IMR-90 (cell line): ENCODE measurements around the gene FBXL7. TPM values are rescaled to one million over a fixed set of nuclear protein-coding genes. Genes with fewer than 3 reads are reported as not detected.

Source experiments
- ATAC-seq: fragments of 200-7000 bp; cut with Tn5 transposase; 2 replicates; pipeline ENCODE4 v1.9.1; 2020; ENCODE audit warnings: low read depth, mild to moderate bottlenecking, moderate library complexity
- BruUV-seq: library from RNA; stranded (reverse); fragments of 400-500 nt; replicated peaks from 2 replicates; lab custom pipeline; 2021; lab: Mats Ljungman, UMichigan
- CTCF ChIA-PET: fragments of 300-600 bp; formaldehyde crosslinking; extraction: SDS; loops from one replicate; lab custom pipeline; 2021; ENCODE audit warnings: antibody characterized with exemption; lab: Yijun Ruan, JAX
- POLR2A ChIA-PET: fragments of 300-600 bp; sonication (Branson Sonifier 250); formaldehyde crosslinking; loops from one replicate; lab custom pipeline; 2022; ENCODE audit warnings: antibody characterized with exemption; ENCODE audit not compliant: unreplicated experiment; lab: Charles Lee
- DNase-seq: peaks from one replicate; pipeline ENCODE4 v3.0.0; 2013
- H2AFZ ChIP-seq: replicated peaks from 2 replicates; pipeline ENCODE3; 2013; ENCODE audit warnings: low read length, mild to moderate bottlenecking; ENCODE audit not compliant: poor library complexity
- H2AK5ac ChIP-seq: 2 replicates; pipeline ENCODE4 v1.6.1; 2013; ENCODE audit warnings: low read depth, low read length, inconsistent platforms
- H2AK9ac ChIP-seq: replicated peaks from 2 replicates; pipeline ENCODE3; 2013; ENCODE audit warnings: mild to moderate bottlenecking, low read depth, low read length, moderate library complexity; ENCODE audit not compliant: poor library complexity
- H2BK120ac ChIP-seq: 2 replicates; pipeline ENCODE4 v1.6.1; 2013; ENCODE audit warnings: low read depth, low read length, inconsistent platforms
- H2BK15ac ChIP-seq: 3 replicates; pipeline ENCODE4 v1.6.1; 2013; ENCODE audit warnings: low read depth, low read length, inconsistent platforms
- H2BK20ac ChIP-seq: 2 replicates; pipeline ENCODE4 v1.6.1; 2013; ENCODE audit warnings: low read depth, mild to moderate bottlenecking, inconsistent platforms, low read length, moderate library complexity
- H2BK5ac ChIP-seq: 2 replicates; pipeline ENCODE4 v1.6.1; 2013; ENCODE audit warnings: mild to moderate bottlenecking, low read depth, low read length, inconsistent platforms; ENCODE audit not compliant: poor library complexity, severe bottlenecking
- H3K14ac ChIP-seq: replicated peaks from 2 replicates; pipeline ENCODE4 v1.6.1; 2013; ENCODE audit warnings: low read depth, low read length, inconsistent platforms
- H3K18ac ChIP-seq: 2 replicates; pipeline ENCODE4 v1.6.1; 2013; ENCODE audit warnings: low read depth, low read length, control low read depth
- H3K23ac ChIP-seq: 2 replicates; pipeline ENCODE4 v1.6.1; 2013; ENCODE audit warnings: low read depth, low read length, inconsistent platforms
- H3K27ac ChIP-seq: 2 replicates; pipeline ENCODE4 v1.5.1; 2013; ENCODE audit warnings: mild to moderate bottlenecking, control low read depth, low read length; ENCODE audit not compliant: insufficient read depth
- H3K27me3 ChIP-seq: 2 replicates; pipeline ENCODE4 v1.6.1; 2013; ENCODE audit warnings: low read length; ENCODE audit not compliant: control insufficient read depth, insufficient read depth
- H3K36me3 ChIP-seq: 2 replicates; pipeline ENCODE4 v1.6.1; 2013; ENCODE audit warnings: low read length, mixed read lengths; ENCODE audit not compliant: control insufficient read depth, insufficient read depth
- H3K4ac ChIP-seq: 2 replicates; pipeline ENCODE4 v1.6.1; 2013; ENCODE audit warnings: low read depth, low read length, inconsistent platforms
- H3K4me1 ChIP-seq: 2 replicates; pipeline ENCODE4 v1.6.1; 2013; ENCODE audit warnings: low read length, mixed read lengths; ENCODE audit not compliant: control insufficient read depth, insufficient read depth
- H3K4me2 ChIP-seq: 2 replicates; pipeline ENCODE4 v1.6.1; 2013; ENCODE audit warnings: low read depth, mild to moderate bottlenecking, control low read depth, low read length, moderate library complexity
- H3K4me3 ChIP-seq: 2 replicates; pipeline ENCODE4 v1.5.1; 2013; ENCODE audit warnings: low read depth, mild to moderate bottlenecking, control low read depth, low read length, moderate library complexity; ENCODE audit not compliant: insufficient read depth
- H3K56ac ChIP-seq: 2 replicates; pipeline ENCODE4 v1.6.1; 2013; ENCODE audit warnings: low read length, inconsistent platforms; ENCODE audit not compliant: insufficient read depth; ENCODE audit errors: extremely low read depth
- H3K79me1 ChIP-seq, 2 experiments: 2 replicates each; pipeline ENCODE4 v1.6.1; 2013; ENCODE audit warnings: low read length in 2 of 2, inconsistent platforms in 1 of 2, low read depth in 1 of 2
- H3K9ac ChIP-seq: 2 replicates; pipeline ENCODE4 v1.6.1; 2013; ENCODE audit warnings: low read depth, low read length, control low read depth
- H3K9me1 ChIP-seq: 2 replicates; pipeline ENCODE4 v1.6.1; 2013; ENCODE audit warnings: low read length, inconsistent platforms; ENCODE audit not compliant: insufficient read depth
- H3K9me3 ChIP-seq: 2 replicates; pipeline ENCODE4 v1.6.1; 2013; ENCODE audit warnings: low read length; ENCODE audit not compliant: control insufficient read depth, insufficient read depth
- H4K20me1 ChIP-seq: 2 replicates; pipeline ENCODE4 v1.6.1; 2013; ENCODE audit warnings: low read length, inconsistent platforms; ENCODE audit not compliant: insufficient read depth
- H4K5ac ChIP-seq: 2 replicates; pipeline ENCODE4 v1.6.1; 2013; ENCODE audit warnings: mild to moderate bottlenecking, low read depth, low read length, control low read depth
- H4K8ac ChIP-seq, 2 experiments: 2 replicates each; pipeline ENCODE4 v1.6.1; 2013; ENCODE audit warnings: low read depth in 2 of 2, low read length in 2 of 2, control low read depth in 1 of 2, inconsistent platforms in 1 of 2
- H4K91ac ChIP-seq: 2 replicates; pipeline ENCODE4 v1.6.1; 2013; ENCODE audit warnings: low read depth, low read length, inconsistent platforms; ENCODE audit not compliant: insufficient read depth
- FOS ChIP-seq: fragments of 150-350 bp; IDR thresholded peaks from 2 replicates; pipeline ENCODE4 v1.6.1; 2016; ENCODE audit warnings: low read depth, low read length
- NFE2L2 ChIP-seq: fragments of 150-350 bp; IDR thresholded peaks from 2 replicates; pipeline ENCODE4 v1.6.1; 2016; ENCODE audit warnings: low read depth, mild to moderate bottlenecking, low read length
- RAD21 ChIP-seq: IDR thresholded peaks from 2 replicates; pipeline ENCODE4 v1.6.1; 2012; ENCODE audit warnings: low read length, improper control_type of control experiment
- WGBS, 2 experiments: methylation state at CpG; one replicate each; pipeline versions ENCODE4 v1.1.5 to v1.1.7; 2013; ENCODE audit warnings: missing lambda C conversion rate in 2 of 2; ENCODE audit not compliant: insufficient read length in 1 of 2; ENCODE audit errors: extremely low coverage in 2 of 2; 5-methylcytosine and 5-hydroxymethylcytosine counted together
- dilution Hi-C: fragments of 300-500 bp; cut with HindIII; formaldehyde crosslinking; loops from one replicate; pipeline ENCODE4 v1.14.3; 2018; ENCODE audit warnings: low sequenced_read_pairs; ENCODE audit not compliant: unreplicated experiment
- in situ Hi-C: fragments of 300-500 bp; cut with MboI; formaldehyde crosslinking; loops from 3 replicates; pipeline ENCODE4 v1.14.3; 2019; ENCODE audit warnings: low sequenced_read_pairs, inconsistent platforms, mixed read lengths
- intact Hi-C: fragments of 100-400 bp; cut with micrococcal nuclease; formaldehyde crosslinking; loops from 2 replicates; pipeline ENCODE4 v1.10.0; 2022
- polyA plus RNA-seq, 3 experiments: library from polyadenylated mRNA; depleted of rRNA; stranded (reverse); fragments of >200 nt; gene quantifications; 2 replicates each; pipeline ENCODE4 v1.2.3, GENCODE V29; 2012; ENCODE audit warnings: low replicate concordance in 1 of 3
- total RNA-seq: library from RNA; depleted of rRNA; stranded (reverse); fragments of >200 nt; gene quantifications from 2 replicates; pipeline ENCODE4 v1.2.3, GENCODE V29; 2012
- TF ChIP-seq, protein P1 (sequence below): conservative IDR thresholded peaks from 2 replicates; pipeline ENCODE4 v1.5.1; 2012; ENCODE audit warnings: mild to moderate bottlenecking, low read depth, low read length, improper control_type of control experiment

FBXL7 gene
- total and polyA plus RNA-seq, 2 of the 4 experiments (the other 2 are of a cell fraction) = 4.1 to 10.2 TPM

- ATAC-seq (peak; percentile 44), DNase-seq (peak; percentile 24)
- no peak overlapping the region for H3K4ac ChIP-seq
- peaks cover 3% of the 10 kb centered on the region for H3K9me1 ChIP-seq
- no peak overlapping the region for H2BK15ac ChIP-seq
- H3K4me3 ChIP-seq = no peak overlapping the region
- H4K91ac ChIP-seq = no peak overlapping the region
- ChIA-PET POLR2A (no interaction called here), CTCF (interaction anchor here (0.7 to 1.4 kb wide), 5 partner anchors 9 to 177 kb away, joined by 3 to 6 read pairs (median 3); no protein-coding TSS in a partner anchor)
- dilution Hi-C loops (no loop called here), in situ Hi-C loops (no loop called here), intact Hi-C loops (no loop called here)
- H2AFZ ChIP-seq = no peak overlapping the region
- H3K9ac ChIP-seq = no peak overlapping the region
- H2BK120ac ChIP-seq = no peak overlapping the region
- BruUV-seq = no TSS peak
- no peak overlapping the region for H4K5ac ChIP-seq
- H3K14ac ChIP-seq = no peak overlapping the region
- H2AK9ac ChIP-seq = no peak overlapping the region
- no peaks in the 10 kb centered on the region for H3K36me3 ChIP-seq
- H3K27ac ChIP-seq = no peak overlapping the region
- H4K8ac ChIP-seq = no peak overlapping the region
- no peak overlapping the region for H2BK5ac ChIP-seq
- H3K18ac ChIP-seq = no peak overlapping the region
- H3K79me1 ChIP-seq = peaks cover 24 to 33% of the 10 kb centered on the region in 2 experiments
- H2AK5ac ChIP-seq = no peak overlapping the region
- H3K9me3 ChIP-seq = no peaks in the 10 kb centered on the region
- TF ChIP-seq, protein P1, sequence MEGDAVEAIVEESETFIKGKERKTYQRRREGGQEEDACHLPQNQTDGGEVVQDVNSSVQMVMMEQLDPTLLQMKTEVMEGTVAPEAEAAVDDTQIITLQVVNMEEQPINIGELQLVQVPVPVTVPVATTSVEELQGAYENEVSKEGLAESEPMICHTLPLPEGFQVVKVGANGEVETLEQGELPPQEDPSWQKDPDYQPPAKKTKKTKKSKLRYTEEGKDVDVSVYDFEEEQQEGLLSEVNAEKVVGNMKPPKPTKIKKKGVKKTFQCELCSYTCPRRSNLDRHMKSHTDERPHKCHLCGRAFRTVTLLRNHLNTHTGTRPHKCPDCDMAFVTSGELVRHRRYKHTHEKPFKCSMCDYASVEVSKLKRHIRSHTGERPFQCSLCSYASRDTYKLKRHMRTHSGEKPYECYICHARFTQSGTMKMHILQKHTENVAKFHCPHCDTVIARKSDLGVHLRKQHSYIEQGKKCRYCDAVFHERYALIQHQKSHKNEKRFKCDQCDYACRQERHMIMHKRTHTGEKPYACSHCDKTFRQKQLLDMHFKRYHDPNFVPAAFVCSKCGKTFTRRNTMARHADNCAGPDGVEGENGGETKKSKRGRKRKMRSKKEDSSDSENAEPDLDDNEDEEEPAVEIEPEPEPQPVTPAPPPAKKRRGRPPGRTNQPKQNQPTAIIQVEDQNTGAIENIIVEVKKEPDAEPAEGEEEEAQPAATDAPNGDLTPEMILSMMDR = peak; percentile 25; the same call in 1 of the 2 replicates
- no peak for TF ChIP-seq FOS
- TF ChIP-seq RAD21 = 0 out of 2 replicates have a peak, but pooled peaks have one; percentile 20
- no peak for TF ChIP-seq NFE2L2
- no peak overlapping the region for H3K23ac ChIP-seq
- peaks cover 5% of the 10 kb centered on the region for H3K4me1 ChIP-seq
- no peak overlapping the region for H3K4me2 ChIP-seq
- no peaks in the 10 kb centered on the region for H3K27me3 ChIP-seq
- no peak overlapping the region for H3K56ac ChIP-seq
- H4K20me1 ChIP-seq = no peaks in the 10 kb centered on the region; the same call in 1 of the 2 replicates
- no peak overlapping the region for H2BK20ac ChIP-seq
- no CpG with 5 or more reads among the region's 5 CpGs for WGBS, 2 experiments
Observed at GRCh38 chr5:15683332-15683731, 183.4 kb downstream of the FBXL7 start.
